NCI-H1105 treated with DMSO at 0.1 percent for 48 hours (cell line): Measurements from ENCODE around the gene MAF.

Experiments
- DNase-seq: peaks from one replicate; lab custom pipeline; 2025; lab: John Stamatoyannopoulos, UW

Gene MAF

GRCh38 chr16:79612207-79612606 is 11.7 kb upstream of the MAF start:
- DNase-seq, result no peak

GRCh38 chr16:79610771-79611170 is 10.2 kb upstream of the MAF start:
- no peak for DNase-seq

DNA sequence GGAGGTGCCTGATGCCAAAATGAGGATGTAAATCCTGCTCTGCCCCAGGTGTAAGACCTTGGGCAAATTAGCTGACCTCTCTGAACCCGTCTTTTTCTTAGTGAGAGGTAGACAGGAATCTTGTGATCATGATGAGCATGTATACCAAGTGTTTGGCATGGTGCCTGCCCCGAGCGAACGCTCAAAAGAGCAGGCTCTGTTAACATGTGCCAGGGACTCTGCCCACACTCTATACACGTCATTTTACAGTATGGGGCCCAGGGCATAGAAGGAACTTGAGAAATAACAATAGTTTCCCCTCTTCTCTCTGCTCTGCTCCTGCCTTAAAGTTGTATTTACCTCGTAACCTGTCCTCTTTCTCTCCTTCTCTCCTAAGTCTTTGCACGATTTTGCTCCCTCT is 9.3 kb upstream of the MAF start:
- no peak for DNase-seq

DNA sequence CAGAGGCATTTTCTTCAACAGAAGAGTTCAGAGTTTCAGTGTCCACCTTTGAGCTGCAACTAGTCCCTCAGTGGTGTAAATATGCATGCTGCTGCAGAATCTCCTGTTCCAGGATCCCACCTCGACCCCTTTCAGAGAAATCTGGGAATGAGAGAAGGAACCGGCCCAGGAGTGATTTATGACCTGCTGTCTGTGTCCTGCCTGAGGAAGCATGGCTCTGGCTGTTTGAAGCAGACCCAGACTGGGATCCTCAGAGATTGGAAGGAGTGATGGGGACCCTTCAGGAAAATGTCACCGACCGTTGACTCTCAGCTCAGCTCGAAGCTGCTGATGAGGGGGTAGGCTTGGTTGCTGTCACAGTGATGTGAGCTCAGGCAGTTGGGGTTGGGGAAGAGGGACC is 8.4 kb upstream of the MAF start:
- no peak for DNase-seq

DNA sequence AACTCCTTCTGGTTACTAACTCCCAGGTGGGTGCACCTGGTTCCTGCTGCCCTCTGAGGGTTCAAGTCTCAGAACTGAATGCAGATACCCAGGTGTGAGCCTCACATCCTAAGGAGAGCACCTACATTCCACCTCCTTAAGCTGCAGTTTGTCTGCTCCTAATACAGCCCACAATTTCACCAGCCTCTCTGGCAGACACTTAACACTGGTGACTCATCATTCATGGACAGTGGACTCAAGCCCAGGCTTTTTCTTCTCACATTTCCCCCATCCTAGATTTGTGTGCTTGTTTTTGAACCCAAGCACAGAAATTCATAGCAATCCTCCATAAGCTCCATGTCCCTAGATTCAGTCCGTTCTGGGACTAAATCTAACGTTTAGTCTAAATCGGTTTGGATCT is 7.0 kb upstream of the MAF start:
- DNase-seq, result no peak

DNA sequence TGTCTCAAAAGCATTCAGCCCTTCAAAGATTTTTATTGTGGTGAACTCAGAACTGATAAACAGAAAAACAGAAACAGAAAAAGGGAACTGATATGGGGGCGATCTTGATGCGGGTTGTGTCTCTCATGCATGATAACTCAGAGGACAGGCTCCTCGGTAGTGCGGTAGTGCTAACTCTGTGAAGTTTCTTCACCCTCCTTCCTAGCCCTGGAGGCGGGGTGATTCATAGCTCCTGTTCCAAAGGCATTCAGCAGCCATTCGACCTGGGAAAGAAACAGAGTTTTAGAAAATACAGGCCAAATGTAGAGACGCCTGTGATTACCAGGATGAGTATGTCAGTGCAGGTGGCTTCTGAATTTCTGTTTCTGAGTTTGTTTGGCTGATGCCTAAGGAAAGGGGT is 5.5 kb upstream of the MAF start:
- no peak for DNase-seq

GRCh38 chr16:79603055-79603454 is 2.5 kb upstream of the MAF start:
- no peak for DNase-seq

- DNase-seq, result no peak
Measured at GRCh38 chr16:79602628-79603014, 2.1 kb upstream of the MAF start.

DNA sequence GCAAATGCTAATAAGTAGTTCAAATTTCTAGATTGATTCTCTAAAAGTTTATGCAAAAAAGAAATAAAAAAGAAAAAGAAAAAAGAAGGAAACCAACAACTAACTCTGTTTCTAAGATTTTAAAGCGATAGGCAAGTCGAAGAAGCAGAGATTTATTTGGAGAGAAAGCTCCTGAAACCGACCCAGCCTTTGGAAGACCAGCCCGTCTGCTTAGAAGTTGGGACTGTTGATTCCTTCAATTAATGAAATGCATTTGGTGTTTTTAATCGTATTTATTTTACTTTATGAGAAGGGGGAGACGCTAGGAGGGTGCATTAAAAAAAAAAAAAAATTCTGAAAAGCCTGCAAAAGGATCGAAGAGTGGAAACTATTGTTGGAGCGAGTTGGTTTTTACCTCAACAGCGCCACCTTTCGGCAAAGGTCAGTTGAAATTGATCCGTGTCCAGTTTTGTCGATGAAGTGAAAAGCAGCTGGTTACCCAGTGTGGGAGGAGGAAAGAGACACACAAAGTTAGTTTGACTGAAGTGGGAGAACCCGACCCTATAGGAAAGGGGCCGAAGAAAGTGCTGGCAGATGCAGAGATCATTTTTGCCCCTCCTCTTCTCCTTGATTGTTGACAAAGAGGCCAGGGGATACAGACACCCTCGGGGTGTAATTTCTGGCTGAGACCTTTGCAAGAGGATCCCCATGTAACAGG is 1.5 kb upstream of the MAF start:
- peak; percentile 75 for DNase-seq

DNA sequence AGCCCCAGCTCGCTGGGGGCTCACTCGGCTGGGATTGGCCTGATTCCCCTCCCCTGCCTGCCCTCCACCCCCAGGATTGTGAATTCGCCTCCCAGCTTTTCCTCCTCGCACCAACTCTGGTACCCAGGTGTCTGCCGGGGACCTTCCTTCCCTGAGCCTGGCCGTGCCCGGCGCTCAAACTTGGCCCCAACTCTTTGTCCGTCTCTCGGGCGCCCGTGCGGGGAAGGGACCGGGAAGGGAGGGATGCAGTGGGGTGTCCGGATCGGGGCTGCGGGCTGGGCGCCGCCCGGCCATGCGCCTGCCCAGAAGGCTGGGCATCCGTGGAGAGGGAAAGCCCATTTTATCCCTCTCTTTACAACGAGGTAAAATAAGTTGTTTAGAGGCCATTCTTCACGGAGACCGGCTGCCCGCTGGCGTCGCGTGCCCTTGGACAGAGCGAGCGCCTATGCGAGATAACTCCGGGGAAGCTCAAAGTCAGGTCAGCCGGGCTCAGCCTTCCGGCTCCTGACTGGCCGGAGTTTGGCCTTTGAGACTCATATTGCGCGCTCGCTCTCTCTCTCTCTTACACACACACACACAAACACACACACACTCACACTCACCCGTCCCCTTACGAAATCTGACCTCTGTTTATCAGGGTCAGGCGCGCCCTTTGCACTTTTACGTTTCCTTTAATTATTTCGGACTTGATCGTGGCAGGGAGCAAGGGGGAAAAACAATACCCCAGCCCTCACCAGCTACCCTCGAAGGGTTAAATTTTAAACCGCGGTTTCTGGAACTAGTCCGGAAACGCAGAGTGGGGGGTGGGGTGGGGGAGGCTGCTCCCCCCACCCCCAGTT is 774 bp upstream of the MAF start:
- DNase-seq, result peak; percentile 64

- DNase-seq, result peak; percentile 45
Measured at GRCh38 chr16:79599837-79600637, 500 bp downstream of the MAF start.

GRCh38 chr16:79599256-79599836 is 1.2 kb downstream of the MAF start:
- DNase-seq, result no peak

DNA sequence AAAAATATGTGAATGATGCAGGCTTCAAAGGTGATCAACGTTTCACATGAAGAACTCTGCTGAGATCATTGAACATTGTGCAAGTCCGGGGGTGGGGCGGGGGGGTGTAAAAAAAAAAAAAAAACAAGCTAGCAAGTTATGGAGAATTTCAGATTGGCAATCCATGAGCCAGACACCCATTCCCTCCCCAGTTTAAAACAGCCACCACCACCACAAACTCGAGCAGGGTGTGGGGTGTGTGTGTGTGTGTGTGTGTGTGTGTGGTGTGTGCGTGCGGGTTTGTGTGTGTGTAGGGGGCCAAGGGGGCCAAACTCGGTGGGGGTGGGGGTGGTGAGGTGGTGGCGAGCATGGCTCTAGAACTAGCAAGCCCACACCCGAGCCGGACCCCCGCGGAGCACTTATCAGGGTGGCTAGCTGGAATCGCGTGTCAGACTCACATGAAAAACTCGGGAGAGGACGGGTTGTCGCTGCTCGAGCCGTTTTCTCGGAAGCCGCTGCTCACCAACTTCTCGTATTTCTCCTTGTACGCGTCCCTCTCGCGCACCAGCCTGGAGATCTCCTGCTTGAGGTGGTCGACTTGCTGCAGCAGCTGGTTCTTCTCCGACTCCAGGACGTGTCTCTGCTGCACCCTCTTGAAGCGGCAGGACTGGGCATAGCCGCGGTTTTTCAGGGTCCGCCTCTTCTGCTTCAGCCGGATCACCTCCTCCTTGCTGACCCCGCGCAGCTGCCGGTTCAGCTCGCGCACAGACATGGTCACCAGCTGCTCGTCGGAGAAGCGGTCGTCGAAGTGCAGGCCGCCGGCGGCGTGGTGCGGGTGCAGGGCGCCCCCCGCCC is 2.0 kb downstream of the MAF start:
- DNase-seq, result peak; percentile 68

- DNase-seq, result no peak
Measured at GRCh38 chr16:79598063-79598347, 2.5 kb downstream of the MAF start.

DNA sequence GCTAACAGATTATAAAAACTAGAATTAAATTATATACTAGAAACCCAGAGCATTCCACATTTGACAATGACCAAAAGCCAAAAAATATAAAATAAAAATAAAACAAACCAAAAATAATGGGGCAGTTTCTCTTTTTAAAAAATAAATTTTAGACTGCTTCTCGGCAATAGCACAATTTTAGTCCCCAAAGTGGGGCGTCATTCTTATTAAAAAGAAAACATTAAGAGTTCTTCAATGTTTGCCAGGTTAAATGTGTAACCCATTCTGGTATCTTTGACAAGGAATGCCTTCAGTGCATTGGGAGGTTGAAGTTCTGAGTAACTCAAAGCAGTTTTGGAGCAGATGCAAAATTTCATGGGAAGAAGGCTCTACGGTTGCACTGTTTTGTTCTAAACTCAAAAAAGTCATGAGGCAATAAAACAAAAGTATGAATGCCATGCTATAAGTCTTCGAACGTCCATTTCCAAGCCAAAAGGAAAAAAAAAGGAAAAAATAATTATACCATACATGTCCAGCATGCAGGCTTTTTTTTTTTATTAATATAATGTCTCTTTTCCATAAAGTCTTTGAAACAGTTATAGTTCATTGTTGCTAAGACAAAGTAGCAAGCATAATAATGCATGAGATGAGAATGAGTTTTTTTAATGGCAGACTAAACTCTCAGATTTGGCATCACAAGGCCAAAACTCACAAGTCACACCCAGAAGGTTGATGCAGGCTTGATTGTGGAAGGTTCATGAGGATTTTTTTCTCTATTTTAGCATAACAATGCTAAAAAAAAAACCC is 3.1 kb downstream of the MAF start:
- no peak for DNase-seq

DNA sequence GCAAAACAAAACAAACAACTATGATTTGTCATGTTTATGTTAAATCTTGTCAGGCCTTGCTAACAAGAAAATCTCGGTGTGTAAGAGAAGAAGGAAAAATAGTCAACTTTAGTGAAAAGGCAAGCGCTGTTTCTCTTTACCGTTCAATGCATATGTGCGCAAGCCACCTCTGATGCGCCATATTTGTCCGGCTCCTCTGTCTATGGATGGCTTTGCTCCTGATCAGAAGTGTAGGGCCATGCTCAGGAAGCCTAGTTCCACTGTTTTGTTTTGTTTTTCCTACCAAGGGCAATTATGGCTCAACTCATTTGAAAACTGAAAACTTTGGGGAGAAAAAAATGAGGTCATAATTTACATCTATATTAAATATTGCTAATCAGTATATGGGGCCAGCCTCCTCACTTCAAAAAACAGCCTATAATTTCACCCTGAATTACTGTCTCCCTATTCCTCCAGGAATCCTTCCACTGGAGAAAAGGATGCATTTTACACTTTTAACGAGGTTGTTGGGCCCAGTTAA is 4.5 kb downstream of the MAF start:
- no peak for DNase-seq

DNA sequence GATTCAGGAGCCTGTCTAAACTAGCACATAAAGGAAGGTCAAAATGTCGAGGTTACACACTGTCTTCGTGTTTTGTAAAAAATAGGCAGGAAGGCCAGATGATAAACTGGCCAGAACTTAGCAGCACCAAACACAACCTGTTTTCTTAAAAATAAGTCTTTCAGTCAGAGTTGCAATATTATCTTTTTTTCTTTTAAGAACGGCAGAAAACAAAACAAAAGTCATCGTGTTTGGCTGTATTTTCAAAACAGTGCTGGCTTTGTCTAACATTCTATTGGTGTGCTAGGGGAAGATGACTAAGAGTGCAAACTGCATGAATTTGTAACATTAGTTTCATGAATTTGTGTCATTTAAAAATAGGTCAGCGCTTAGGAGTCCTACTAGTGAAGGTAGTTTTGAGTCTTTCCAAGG is 5.3 kb downstream of the MAF start:
- no peak for DNase-seq

GRCh38 chr16:79593754-79594153 is 6.8 kb downstream of the MAF start:
- DNase-seq, result no peak

DNA sequence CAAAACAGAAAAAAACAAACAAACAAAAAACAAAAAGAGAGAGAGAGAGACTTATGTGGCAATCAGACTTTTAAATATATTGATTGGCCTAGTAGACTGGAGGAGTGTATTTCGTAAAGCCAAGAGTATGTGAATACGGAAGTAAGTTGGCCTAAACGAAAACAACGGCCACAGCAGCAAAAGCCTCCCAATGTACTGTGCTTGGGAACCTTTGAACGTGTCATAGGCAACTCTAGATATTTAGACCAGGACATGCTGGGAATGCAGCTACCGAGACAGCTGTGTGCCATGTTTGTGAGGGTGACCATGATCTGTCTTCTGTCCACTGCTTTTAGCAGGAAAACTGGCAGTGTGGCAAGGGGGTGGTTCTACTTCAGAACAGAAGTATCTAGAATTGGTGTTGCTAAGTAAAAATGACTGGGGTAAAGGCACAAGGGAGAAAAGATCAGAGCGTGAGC is 7.4 kb downstream of the MAF start:
- DNase-seq, result no peak

- no peak for DNase-seq
Measured at GRCh38 chr16:79592186-79592585, 8.4 kb downstream of the MAF start.
